ENCODE measurements around the gene DSG4.

DSG4 gene

GRCh38 chr18:31417850-31418249, 41.3 kb downstream of the DSG4 start:
- no peak for DNase-seq (ENCODE audit: low read depth, low spot score)
- CTCF ChIA-PET: no interaction called here
- POLR2A ChIA-PET: no interaction called here
- no peak overlapping the region for H3K4me3 ChIP-seq (ENCODE audit: low read depth, low read length)
- TF ChIP-seq CTCF (IDR thresholded peaks at IDR 0.05; ENCODE audit: insufficient read depth, low read length, missing control alignments): no peak

DNA sequence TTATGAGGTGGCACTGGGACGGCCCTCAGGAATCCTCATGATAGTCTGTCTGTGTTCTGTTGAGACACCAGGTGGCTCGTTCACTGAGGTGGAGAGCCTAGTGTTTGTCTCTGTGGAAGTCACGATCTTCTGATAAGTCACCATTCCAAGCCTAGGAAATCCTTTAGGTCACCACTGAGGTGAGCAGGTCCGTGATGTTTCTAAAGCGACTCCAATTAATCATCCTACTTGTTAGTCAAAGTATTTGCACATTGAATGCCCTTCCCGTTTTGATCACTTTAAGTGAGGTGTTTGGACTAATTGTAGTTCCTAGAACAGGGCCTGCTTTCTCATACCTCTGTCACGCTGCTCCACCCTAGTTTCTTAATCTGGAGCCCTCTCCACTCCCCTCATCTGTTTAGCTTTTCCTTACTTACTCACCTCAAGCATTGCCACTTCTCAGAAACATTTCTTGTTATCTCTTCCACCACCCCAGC, 42.9 kb downstream of the DSG4 start:
- POLR2A ChIA-PET: no interaction called here
- no peak for TF ChIP-seq CTCF (IDR thresholded peaks at IDR 0.05; ENCODE audit: insufficient read depth, low read length, missing control alignments)
- DNase-seq (ENCODE audit: low read depth, low spot score): no peak
- CTCF ChIA-PET: no interaction called here
- H3K4me3 ChIP-seq (ENCODE audit: low read depth, low read length): no peak overlapping the region

DNA sequence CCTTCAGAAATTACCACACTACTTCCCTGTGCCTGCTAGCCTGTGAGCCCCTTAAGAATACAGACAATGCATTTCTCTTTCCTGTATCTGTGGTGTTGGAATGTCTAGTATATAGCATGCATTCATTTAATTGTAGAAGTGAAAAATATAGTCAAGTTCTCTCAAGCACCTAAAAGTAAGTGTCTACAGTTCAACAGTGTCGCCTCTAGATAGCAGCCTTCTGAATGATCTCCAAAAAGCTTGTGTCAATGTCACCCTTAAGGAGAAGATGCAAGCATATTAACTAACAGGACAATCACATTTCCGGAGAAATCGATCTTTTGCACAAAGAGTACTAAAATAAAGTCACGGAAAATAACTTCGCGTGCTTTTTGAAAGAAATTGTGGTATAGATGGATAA, 43.5 kb downstream of the DSG4 start:
- no peak for DNase-seq (ENCODE audit: low read depth, low spot score)
- ChIA-PET POLR2A (no interaction called here), CTCF (no interaction called here)
- TF ChIP-seq CTCF (IDR thresholded peaks at IDR 0.05; ENCODE audit: insufficient read depth, low read length, missing control alignments): no peak
- H3K4me3 ChIP-seq (ENCODE audit: low read depth, low read length): no peak overlapping the region

DNA sequence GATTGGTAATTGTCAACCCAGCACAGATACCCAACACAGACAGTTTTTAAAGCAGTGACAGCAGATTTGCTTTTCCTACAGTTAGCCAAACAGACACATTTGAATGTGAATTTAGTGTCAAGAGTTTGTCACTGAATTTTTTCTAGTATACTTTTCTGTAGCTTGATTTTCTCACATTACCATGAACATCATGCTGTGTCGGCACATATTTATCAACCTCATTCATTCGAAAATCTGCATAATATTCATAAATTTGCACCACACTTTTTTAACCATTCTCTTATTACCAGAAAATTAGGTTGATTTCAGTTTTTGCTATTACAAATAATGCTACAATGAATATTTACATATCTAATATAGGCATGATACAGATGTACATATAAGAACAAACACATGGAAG, 43.9 kb downstream of the DSG4 start:
- ChIA-PET POLR2A (no interaction called here), CTCF (no interaction called here)
- no peak for DNase-seq (ENCODE audit: low read depth, low spot score)
- no peak overlapping the region for H3K4me3 ChIP-seq (ENCODE audit: low read depth, low read length)
- TF ChIP-seq CTCF (IDR thresholded peaks at IDR 0.05; ENCODE audit: insufficient read depth, low read length, missing control alignments): no peak

GRCh38 chr18:31424383-31424988, 47.9 kb downstream of the DSG4 start:
- H3K4me3 ChIP-seq (ENCODE audit: low read depth, low read length): no peak overlapping the region
- DNase-seq (ENCODE audit: low read depth, low spot score): no peak
- ChIA-PET POLR2A (no interaction called here), CTCF (interaction anchor here (1.1 kb wide), 1 partner anchor 105 kb away, joined by 3 read pairs; no protein-coding TSS in a partner anchor)
- no peak for TF ChIP-seq CTCF (IDR thresholded peaks at IDR 0.05; ENCODE audit: insufficient read depth, low read length, missing control alignments)

DNA sequence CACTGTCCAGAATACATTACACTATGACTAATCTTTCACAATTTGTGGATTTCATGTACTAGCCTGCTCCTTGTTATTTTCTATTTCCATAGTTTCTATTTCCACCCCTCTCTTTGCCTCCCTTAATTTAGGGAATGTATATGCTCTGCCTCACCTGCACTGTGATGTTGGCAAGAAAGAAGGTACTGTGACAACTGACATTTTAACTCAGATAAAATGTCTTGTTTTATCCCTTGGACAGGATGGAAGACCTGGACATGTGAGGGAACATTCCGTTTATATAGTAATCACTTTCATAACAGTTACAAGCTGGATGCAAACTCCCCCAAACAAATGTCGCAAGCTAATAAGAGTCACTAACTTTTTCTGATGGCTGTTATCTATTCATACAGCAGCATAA, 49.4 kb downstream of the DSG4 start:
- ChIA-PET POLR2A (no interaction called here), CTCF (no interaction called here)
- no peak for TF ChIP-seq CTCF (IDR thresholded peaks at IDR 0.05; ENCODE audit: insufficient read depth, low read length, missing control alignments)

More for the DNA sequence above, 49.4 kb downstream of the DSG4 start:
- no peak for DNase-seq (ENCODE audit: low read depth, low spot score)
- H3K4me3 ChIP-seq (ENCODE audit: low read depth, low read length): no peak overlapping the region
